Neural cell (in vitro differentiated cells): ENCODE measurements around the gene DSC1.

ENCODE experiments used
- CTCF ChIP-seq: fragments of 450-650 bp; IDR thresholded peaks from 2 replicates; pipeline ENCODE4 v1.5.1; 2014; ENCODE audit warnings: antibody characterized with exemption, mild to moderate bottlenecking, moderate library complexity; ENCODE audit not compliant: poor library complexity, severe bottlenecking
- EZH2 ChIP-seq: fragments of 200-600, 300-800 bp; shearing (Covaris generic), sonication (generic); IDR thresholded peaks from 2 replicates; pipeline ENCODE4 v1.6.1; 2014; ENCODE audit warnings: antibody characterized with exemption, low read length, borderline replicate concordance, mild to moderate bottlenecking; ENCODE audit not compliant: insufficient read depth, poor library complexity, severe bottlenecking
- POLR2AphosphoS5 ChIP-seq: IDR thresholded peaks from 2 replicates; pipeline ENCODE4 v1.6.1; 2012
- RAD21 ChIP-seq: fragments of 450-650 bp; conservative IDR thresholded peaks from 2 replicates; pipeline ENCODE4 v1.6.1; 2014; ENCODE audit warnings: antibody characterized with exemption, mild to moderate bottlenecking, moderate library complexity
- SMC3 ChIP-seq: fragments of 450-650 bp; conservative IDR thresholded peaks from 2 replicates; pipeline ENCODE4 v1.6.1; 2014; ENCODE audit warnings: antibody characterized with exemption, mild to moderate bottlenecking, moderate library complexity; ENCODE audit not compliant: poor library complexity

GRCh38 chr18:31190919-31191318 is 28.3 kb upstream of the DSC1 start:
- TF ChIP-seq CTCF, result no peak
- no peak for TF ChIP-seq POLR2AphosphoS5
- no peak for TF ChIP-seq EZH2
- no peak for TF ChIP-seq RAD21
- TF ChIP-seq SMC3, result no peak
